ENCODE measurements around the gene ELP4.
"Not testable (repeated sequence)": the region's sequence is repeated elsewhere in the genome, so short reads cannot be mapped to it uniquely, and the experiment has no call there.

Gene ELP4

DNA sequence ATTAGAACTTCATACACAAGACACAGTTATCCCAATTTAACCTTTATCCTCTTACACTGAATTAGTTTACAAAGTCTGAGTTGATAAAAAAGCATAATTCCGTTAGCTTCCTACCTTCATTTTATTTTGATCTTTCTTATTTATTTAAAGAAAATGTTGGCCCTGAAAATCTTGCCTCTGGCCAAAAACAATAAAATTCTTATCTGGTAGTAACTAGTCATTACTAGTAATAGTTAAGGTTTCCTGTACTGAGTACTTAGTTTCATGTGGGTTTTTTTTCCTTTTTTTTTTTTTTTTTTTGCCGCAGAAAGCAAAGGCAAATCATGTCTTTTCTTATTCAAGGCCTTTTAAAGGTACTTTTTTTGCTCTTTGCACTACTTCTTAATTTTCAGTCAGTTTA, 180.9 kb downstream of the ELP4 start:
- Histone ChIP-seq H3K9ac (ENCODE audit: low read depth, low read length, poor library complexity) (no peak overlapping the region), H3K79me1 (ENCODE audit: low read depth, low read length) (no peaks in the 10 kb centered on the region), H2BK120ac (ENCODE audit: low read depth, low read length) (no peak overlapping the region), H3K27me3 (ENCODE audit: control insufficient read depth in 3 of 3, insufficient read depth in 3 of 3, low read depth in 1 of 3, low read length in 3 of 3) (no peaks in the 10 kb centered on the region), H3K9me3 (replicated peaks in 1 of 2; ENCODE audit: control insufficient read depth in 2 of 2, insufficient read depth in 1 of 2, low read depth in 1 of 2, low read length in 2 of 2) (no peaks in the 10 kb centered on the region), H4K8ac (ENCODE audit: low read depth, low read length) (no peak overlapping the region), H3K18ac (ENCODE audit: low read length) (no peak overlapping the region), H2BK15ac (ENCODE audit: low read length) (no peak overlapping the region), H3K27ac (replicated peaks; ENCODE audit: low read length) (no peak overlapping the region), H2AFZ (ENCODE audit: low read length) (no peak overlapping the region), H3K4me1 (ENCODE audit: control insufficient read depth in 2 of 2, insufficient read depth in 1 of 2, low read depth in 1 of 2, low read length in 2 of 2) (no peaks in the 10 kb centered on the region), H3K4me2 (ENCODE audit: insufficient read depth, low read length, poor library complexity, severe bottlenecking) (no peak overlapping the region), H3K4me3 (ENCODE audit: low read length in 2 of 2) (no peak overlapping the region), H4K91ac (ENCODE audit: low read depth, low read length, poor library complexity) (no peak overlapping the region), H2BK5ac (ENCODE audit: low read length) (no peak overlapping the region), H3K36me3 (replicated peaks in 1 of 2; ENCODE audit: control insufficient read depth in 2 of 2, insufficient read depth in 2 of 2, low read length in 2 of 2) (no peaks in the 10 kb centered on the region), H2BK12ac (ENCODE audit: low read length) (no peak overlapping the region), H2AK5ac (ENCODE audit: low read depth, low read length) (no peak overlapping the region), H3K14ac (ENCODE audit: low read length) (no peak overlapping the region), H3K4ac (ENCODE audit: low read length) (no peak overlapping the region), H3K23ac (ENCODE audit: low read depth, low read length, poor library complexity) (no peak overlapping the region)
- WGBS, 2 donors (ENCODE audit: extremely low coverage in 2 of 2, insufficient read length in 2 of 2, insufficient replicate concordance in 1 of 2) = no CpG with 5 or more reads among the region's 2 CpGs
- no peak for DNase-seq (ENCODE audit: low spot score)

- no peak overlapping the region for H2AK5ac ChIP-seq (ENCODE audit: low read depth, low read length)
- H2BK12ac ChIP-seq (ENCODE audit: low read length) = no peak overlapping the region
- H3K9me3 ChIP-seq (replicated peaks in 1 of 2; ENCODE audit: control insufficient read depth in 2 of 2, insufficient read depth in 1 of 2, low read depth in 1 of 2, low read length in 2 of 2) = no peaks in the 10 kb centered on the region
- DNase-seq (ENCODE audit: low spot score) = no peak
- no peaks in the 10 kb centered on the region for H3K79me1 ChIP-seq (ENCODE audit: low read depth, low read length)
- no peak overlapping the region for H3K4ac ChIP-seq (ENCODE audit: low read length)
- H3K4me2 ChIP-seq (ENCODE audit: insufficient read depth, low read length, poor library complexity, severe bottlenecking) = no peak overlapping the region
- no peak overlapping the region for H3K23ac ChIP-seq (ENCODE audit: low read depth, low read length, poor library complexity)
- H2AFZ ChIP-seq (ENCODE audit: low read length) = no peak overlapping the region
- no peak overlapping the region for H4K91ac ChIP-seq (ENCODE audit: low read depth, low read length, poor library complexity)
- no peak overlapping the region for H3K18ac ChIP-seq (ENCODE audit: low read length)
- H3K4me3 ChIP-seq (ENCODE audit: low read length in 2 of 2) = no peak overlapping the region
- no peaks in the 10 kb centered on the region for H3K4me1 ChIP-seq (ENCODE audit: control insufficient read depth in 2 of 2, insufficient read depth in 1 of 2, low read depth in 1 of 2, low read length in 2 of 2)
- H3K27me3 ChIP-seq (ENCODE audit: control insufficient read depth in 3 of 3, insufficient read depth in 3 of 3, low read depth in 1 of 3, low read length in 3 of 3) = no peaks in the 10 kb centered on the region
- H4K8ac ChIP-seq (ENCODE audit: low read depth, low read length) = no peak overlapping the region
- H3K27ac ChIP-seq (replicated peaks; ENCODE audit: low read length) = no peak overlapping the region
- H3K14ac ChIP-seq (ENCODE audit: low read length) = no peak overlapping the region
- H2BK5ac ChIP-seq (ENCODE audit: low read length) = no peak overlapping the region
- WGBS, 2 donors (ENCODE audit: extremely low coverage in 2 of 2, insufficient read length in 2 of 2, insufficient replicate concordance in 1 of 2) = no CpG with 5 or more reads among the region's 2 CpGs
- no peaks in the 10 kb centered on the region for H3K36me3 ChIP-seq (replicated peaks in 1 of 2; ENCODE audit: control insufficient read depth in 2 of 2, insufficient read depth in 2 of 2, low read length in 2 of 2)
- no peak overlapping the region for H2BK120ac ChIP-seq (ENCODE audit: low read depth, low read length)
- H3K9ac ChIP-seq (ENCODE audit: low read depth, low read length, poor library complexity) = no peak overlapping the region
- H2BK15ac ChIP-seq (ENCODE audit: low read length) = no peak overlapping the region
These were observed 182.9 kb downstream of the ELP4 start for GRCh38 chr11:31692466-31692865.

DNA sequence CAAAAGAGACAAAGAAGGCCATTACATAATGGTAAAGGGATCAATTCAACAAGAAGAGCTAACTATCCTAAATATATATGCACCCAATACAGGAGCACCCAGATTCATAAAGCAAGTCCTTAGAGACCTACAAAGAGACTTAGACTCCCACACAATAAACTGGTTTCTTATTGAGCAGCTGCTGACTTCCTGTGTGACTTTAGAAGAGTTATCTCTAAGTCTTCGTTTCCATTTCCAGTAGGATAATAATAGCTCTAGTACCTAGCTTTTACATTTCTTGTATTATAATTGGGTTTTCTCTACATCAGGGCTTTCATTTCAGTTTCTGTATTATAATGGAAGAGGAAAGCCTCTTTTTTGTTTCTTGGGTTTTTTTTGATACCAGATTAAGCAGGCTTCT, 187.5 kb downstream of the ELP4 start:
- not testable (repeated sequence) for H2BK5ac ChIP-seq (ENCODE audit: low read length); H2AK5ac ChIP-seq (ENCODE audit: low read depth, low read length); H3K4me3 ChIP-seq (ENCODE audit: low read length in 2 of 2); H3K18ac ChIP-seq (ENCODE audit: low read length); H3K36me3 ChIP-seq (replicated peaks in 1 of 2; ENCODE audit: control insufficient read depth in 2 of 2, insufficient read depth in 2 of 2, low read length in 2 of 2); H3K27ac ChIP-seq (replicated peaks; ENCODE audit: low read length); H2AFZ ChIP-seq (ENCODE audit: low read length); H4K91ac ChIP-seq (ENCODE audit: low read depth, low read length, poor library complexity); H3K79me1 ChIP-seq (ENCODE audit: low read depth, low read length); H3K4ac ChIP-seq (ENCODE audit: low read length); H3K9ac ChIP-seq (ENCODE audit: low read depth, low read length, poor library complexity); H3K4me2 ChIP-seq (ENCODE audit: insufficient read depth, low read length, poor library complexity, severe bottlenecking); H2BK12ac ChIP-seq (ENCODE audit: low read length); H3K9me3 ChIP-seq (replicated peaks in 1 of 2; ENCODE audit: control insufficient read depth in 2 of 2, insufficient read depth in 1 of 2, low read depth in 1 of 2, low read length in 2 of 2); H2BK15ac ChIP-seq (ENCODE audit: low read length); DNase-seq (ENCODE audit: low spot score); H3K14ac ChIP-seq (ENCODE audit: low read length); H4K8ac ChIP-seq (ENCODE audit: low read depth, low read length); H3K4me1 ChIP-seq (ENCODE audit: control insufficient read depth in 2 of 2, insufficient read depth in 1 of 2, low read depth in 1 of 2, low read length in 2 of 2); H2BK120ac ChIP-seq (ENCODE audit: low read depth, low read length); H3K27me3 ChIP-seq (ENCODE audit: control insufficient read depth in 3 of 3, insufficient read depth in 3 of 3, low read depth in 1 of 3, low read length in 3 of 3); H3K23ac ChIP-seq (ENCODE audit: low read depth, low read length, poor library complexity)
- WGBS, 2 donors (ENCODE audit: extremely low coverage in 2 of 2, insufficient read length in 2 of 2, insufficient replicate concordance in 1 of 2) = no CpG with 5 or more reads among the region's 1 CpG

DNA sequence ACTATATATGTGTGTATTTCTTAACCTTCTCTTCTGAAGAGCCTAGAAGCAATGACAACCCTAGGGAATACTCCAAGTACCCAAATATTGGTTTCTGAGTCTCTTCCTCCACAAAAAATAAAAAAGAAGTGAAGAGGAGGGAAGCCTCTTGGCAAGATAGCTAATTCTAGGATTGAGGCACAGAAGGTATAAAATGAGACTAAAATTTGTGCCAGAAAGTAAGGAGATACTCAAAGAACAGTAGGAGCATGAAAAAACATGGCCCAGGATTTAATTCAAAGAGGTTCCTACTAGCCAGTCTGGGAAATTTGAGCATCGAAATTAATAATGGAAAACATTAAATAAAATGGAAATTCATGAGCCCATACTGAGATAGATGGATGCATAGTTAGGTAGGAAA, 189.5 kb downstream of the ELP4 start:
- Histone ChIP-seq H3K4me2 (ENCODE audit: insufficient read depth, low read length, poor library complexity, severe bottlenecking) (no peak overlapping the region), H3K4me3 (ENCODE audit: low read length in 2 of 2) (no peak overlapping the region), H3K4ac (ENCODE audit: low read length) (no peak overlapping the region), H2BK15ac (ENCODE audit: low read length) (no peak overlapping the region), H3K27me3 (ENCODE audit: control insufficient read depth in 3 of 3, insufficient read depth in 3 of 3, low read depth in 1 of 3, low read length in 3 of 3) (no peaks in the 10 kb centered on the region), H3K23ac (ENCODE audit: low read depth, low read length, poor library complexity) (no peak overlapping the region), H4K8ac (ENCODE audit: low read depth, low read length) (no peak overlapping the region), H2BK5ac (ENCODE audit: low read length) (no peak overlapping the region), H3K79me1 (ENCODE audit: low read depth, low read length) (no peaks in the 10 kb centered on the region), H2BK120ac (ENCODE audit: low read depth, low read length) (no peak overlapping the region), H3K14ac (ENCODE audit: low read length) (no peak overlapping the region), H3K36me3 (replicated peaks in 1 of 2; ENCODE audit: control insufficient read depth in 2 of 2, insufficient read depth in 2 of 2, low read length in 2 of 2) (no peaks in the 10 kb centered on the region), H3K9ac (ENCODE audit: low read depth, low read length, poor library complexity) (no peak overlapping the region), H3K4me1 (ENCODE audit: control insufficient read depth in 2 of 2, insufficient read depth in 1 of 2, low read depth in 1 of 2, low read length in 2 of 2) (peaks cover 0 to 3% of the 10 kb centered on the region in 2 donors), H2AFZ (ENCODE audit: low read length) (no peak overlapping the region), H2BK12ac (ENCODE audit: low read length) (no peak overlapping the region), H2AK5ac (ENCODE audit: low read depth, low read length) (no peak overlapping the region), H3K18ac (ENCODE audit: low read length) (no peak overlapping the region), H3K9me3 (replicated peaks in 1 of 2; ENCODE audit: control insufficient read depth in 2 of 2, insufficient read depth in 1 of 2, low read depth in 1 of 2, low read length in 2 of 2) (no peaks in the 10 kb centered on the region), H4K91ac (ENCODE audit: low read depth, low read length, poor library complexity) (no peak overlapping the region), H3K27ac (replicated peaks; ENCODE audit: low read length) (no peak overlapping the region)
- WGBS, 2 donors (ENCODE audit: extremely low coverage in 2 of 2, insufficient read length in 2 of 2, insufficient replicate concordance in 1 of 2) = no CpG with 5 or more reads among the region's 1 CpG
- no peak for DNase-seq (ENCODE audit: low spot score)
